ENCODE results near the gene IPO11. TPM values are rescaled to one million over a fixed set of nuclear protein-coding genes. Genes with fewer than 3 reads are reported as not detected.

IPO11 gene
- total and polyA plus RNA-seq, 10 donors = 7.8 to 42.2 (median 34.0) TPM

DNA sequence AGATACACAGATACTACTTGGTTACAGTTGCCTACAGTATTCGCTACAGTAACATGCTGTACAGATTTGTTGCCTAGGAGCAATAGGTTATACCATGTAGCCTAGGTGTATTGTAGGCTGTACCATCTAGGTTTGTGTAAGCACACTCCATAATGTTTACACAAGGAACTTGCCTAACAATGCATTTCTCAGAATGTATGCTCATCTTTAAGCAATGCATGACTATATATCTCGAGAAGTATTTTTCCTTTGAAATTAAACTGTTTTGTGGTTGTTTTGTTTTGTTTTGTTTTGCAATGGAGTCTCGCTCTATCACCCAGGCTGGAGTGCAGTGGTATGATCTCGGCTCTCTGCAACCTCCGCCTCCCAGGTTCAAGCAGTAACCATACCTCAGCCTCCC lies 191.4 kb downstream of the IPO11 start:
- DNase-seq = no peak
- H3K9me3 ChIP-seq = no peaks in the 10 kb centered on the region
- H3K27ac ChIP-seq = no peak overlapping the region
- H3K27me3 ChIP-seq (replicated peaks in 1 of 7) = no peaks in the 10 kb centered on the region
- peaks cover 0 to 40% (median 4%) of the 10 kb centered on the region in 6 donors for H3K36me3 ChIP-seq
- intact Hi-C loops (cut with DNase I; ENCODE audit: low total_unique reads) = no loop called here
- no peaks in the 10 kb centered on the region for H3K4me1 ChIP-seq
- H3K4me3 ChIP-seq = no peak overlapping the region
- 96 to 100% (median 98%) methylated on average over 5 of the region's 5 CpGs for WGBS, 5 donors
- TF ChIP-seq POLR2A (IDR thresholded peaks at IDR 0.05) = no peak
- TF ChIP-seq POLR2AphosphoS5 (IDR thresholded peaks at IDR 0.05) = no peak
- TF ChIP-seq, protein P1, sequence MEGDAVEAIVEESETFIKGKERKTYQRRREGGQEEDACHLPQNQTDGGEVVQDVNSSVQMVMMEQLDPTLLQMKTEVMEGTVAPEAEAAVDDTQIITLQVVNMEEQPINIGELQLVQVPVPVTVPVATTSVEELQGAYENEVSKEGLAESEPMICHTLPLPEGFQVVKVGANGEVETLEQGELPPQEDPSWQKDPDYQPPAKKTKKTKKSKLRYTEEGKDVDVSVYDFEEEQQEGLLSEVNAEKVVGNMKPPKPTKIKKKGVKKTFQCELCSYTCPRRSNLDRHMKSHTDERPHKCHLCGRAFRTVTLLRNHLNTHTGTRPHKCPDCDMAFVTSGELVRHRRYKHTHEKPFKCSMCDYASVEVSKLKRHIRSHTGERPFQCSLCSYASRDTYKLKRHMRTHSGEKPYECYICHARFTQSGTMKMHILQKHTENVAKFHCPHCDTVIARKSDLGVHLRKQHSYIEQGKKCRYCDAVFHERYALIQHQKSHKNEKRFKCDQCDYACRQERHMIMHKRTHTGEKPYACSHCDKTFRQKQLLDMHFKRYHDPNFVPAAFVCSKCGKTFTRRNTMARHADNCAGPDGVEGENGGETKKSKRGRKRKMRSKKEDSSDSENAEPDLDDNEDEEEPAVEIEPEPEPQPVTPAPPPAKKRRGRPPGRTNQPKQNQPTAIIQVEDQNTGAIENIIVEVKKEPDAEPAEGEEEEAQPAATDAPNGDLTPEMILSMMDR (IDR thresholded peaks at IDR 0.05 in 8 of 11, conservative IDR thresholded peaks at IDR 0.05 in 3 of 11) = no peak

DNA sequence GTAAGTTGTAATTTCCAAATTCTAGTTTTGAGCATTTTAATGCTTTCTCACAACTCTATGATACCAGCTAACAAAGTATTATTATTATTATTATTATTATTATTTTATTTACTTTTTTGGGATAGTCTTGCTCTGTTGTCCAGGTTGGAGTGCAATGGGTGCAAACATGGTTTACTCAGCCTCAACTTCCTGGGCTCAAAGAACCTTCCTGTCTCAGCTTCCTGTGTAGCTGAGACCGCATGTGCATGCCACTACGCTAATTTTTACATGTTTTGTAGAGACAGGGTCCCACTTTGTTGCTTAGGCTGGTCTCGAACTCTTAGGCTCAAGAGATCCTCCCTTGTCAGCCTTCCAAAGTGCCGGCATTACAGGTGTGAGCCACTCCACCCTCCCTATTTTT lies 193.1 kb downstream of the IPO11 start:
- intact Hi-C loops (cut with DNase I; ENCODE audit: low total_unique reads) = no loop called here
- DNase-seq = no peak
- WGBS, 5 donors = 86 to 93% (median 89%) methylated on average over 4 of the region's 4 CpGs
- Histone ChIP-seq H3K36me3 (peaks cover 0 to 53% (median 4%) of the 10 kb centered on the region in 6 donors), H3K27ac (no peak overlapping the region), H3K27me3 (replicated peaks in 1 of 7) (no peaks in the 10 kb centered on the region), H3K4me3 (no peak overlapping the region), H3K9me3 (no peaks in the 10 kb centered on the region), H3K4me1 (no peaks in the 10 kb centered on the region)
- TF ChIP-seq, protein P1 (IDR thresholded peaks at IDR 0.05 in 8 of 11, conservative IDR thresholded peaks at IDR 0.05 in 3 of 11) = no peak
- TF ChIP-seq POLR2A (IDR thresholded peaks at IDR 0.05) (no peak), POLR2AphosphoS5 (IDR thresholded peaks at IDR 0.05) (no peak)

DNA sequence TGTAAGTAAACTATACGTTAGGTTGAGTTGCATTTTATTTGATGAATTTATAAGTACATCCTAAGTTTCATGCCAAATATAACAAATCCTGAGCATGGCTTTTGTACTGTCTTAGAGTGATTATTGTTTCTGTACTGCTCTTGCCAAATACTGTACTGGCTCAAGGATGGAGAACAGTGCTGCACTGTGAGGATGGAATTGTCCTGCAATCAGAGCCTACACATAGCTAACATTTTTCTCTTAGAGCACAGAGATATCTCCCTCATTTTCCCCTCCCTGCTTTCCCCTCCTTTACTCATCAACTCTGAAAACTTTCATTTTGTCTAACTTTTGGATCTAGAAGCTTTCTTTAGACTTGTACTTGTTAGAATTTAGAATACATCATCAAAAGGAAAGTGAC lies 194.3 kb downstream of the IPO11 start:
- no peaks in the 10 kb centered on the region for H3K9me3 ChIP-seq
- H3K27ac ChIP-seq = no peak overlapping the region
- TF ChIP-seq, protein P1 (IDR thresholded peaks at IDR 0.05 in 8 of 11, conservative IDR thresholded peaks at IDR 0.05 in 3 of 11) = no peak
- no peak for TF ChIP-seq POLR2A (IDR thresholded peaks at IDR 0.05)
- no peak for TF ChIP-seq POLR2AphosphoS5 (IDR thresholded peaks at IDR 0.05)
- intact Hi-C loops (cut with DNase I; ENCODE audit: low total_unique reads) = no loop called here
- 88 to 92% (median 88%) methylated on average over 1 of the region's 1 CpG for WGBS, 5 donors
- H3K4me1 ChIP-seq = no peaks in the 10 kb centered on the region
- no peaks in the 10 kb centered on the region for H3K27me3 ChIP-seq (replicated peaks in 1 of 7)
- H3K4me3 ChIP-seq = no peak overlapping the region
- peaks cover 0 to 53% (median 4%) of the 10 kb centered on the region in 6 donors for H3K36me3 ChIP-seq
- no peak for DNase-seq

DNA sequence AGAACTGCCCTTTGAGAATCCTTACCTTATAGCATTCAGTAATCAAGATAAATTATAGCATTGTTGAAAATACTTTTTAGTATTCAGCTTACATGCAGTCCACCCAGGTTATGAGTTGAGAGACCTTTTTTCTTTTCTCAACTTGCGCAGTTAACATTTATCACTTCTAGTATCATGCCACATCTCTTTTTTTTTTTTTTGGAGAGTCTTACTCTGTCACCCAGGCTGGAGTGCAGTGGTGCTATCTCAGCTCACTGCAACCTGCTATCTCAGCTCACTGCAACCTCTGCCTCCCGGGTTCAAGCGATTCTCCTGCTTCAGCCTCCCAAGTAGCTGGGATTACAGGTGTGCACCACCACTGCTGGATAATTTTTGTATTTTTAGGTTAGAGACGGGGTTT lies 195.1 kb downstream of the IPO11 start:
- Histone ChIP-seq H3K4me3 (no peak overlapping the region), H3K27ac (no peak overlapping the region), H3K27me3 (replicated peaks in 1 of 7) (no peaks in the 10 kb centered on the region), H3K9me3 (no peaks in the 10 kb centered on the region), H3K4me1 (no peaks in the 10 kb centered on the region), H3K36me3 (peaks cover 0 to 51% (median 4%) of the 10 kb centered on the region in 6 donors)
- no peak for DNase-seq
- intact Hi-C loops (cut with DNase I; ENCODE audit: low total_unique reads) = no loop called here
- WGBS, 5 donors = 94 to 100% (median 97%) methylated on average over 4 of the region's 4 CpGs
- no peak for TF ChIP-seq POLR2AphosphoS5 (IDR thresholded peaks at IDR 0.05)
- TF ChIP-seq, protein P1 (IDR thresholded peaks at IDR 0.05 in 8 of 11, conservative IDR thresholded peaks at IDR 0.05 in 3 of 11) = no peak
- no peak for TF ChIP-seq POLR2A (IDR thresholded peaks at IDR 0.05)

Data from spleen (tissue), 11 donors.